NOMO-1 (cell line): Measurements from ENCODE around the gene THRB.

Source experiments
- DNase-seq, 2 experiments: peaks; one replicate each; lab custom pipeline; 2025; ENCODE audit not compliant: unreplicated experiment in 2 of 2; lab: John Stamatoyannopoulos, UW

Gene THRB

DNA sequence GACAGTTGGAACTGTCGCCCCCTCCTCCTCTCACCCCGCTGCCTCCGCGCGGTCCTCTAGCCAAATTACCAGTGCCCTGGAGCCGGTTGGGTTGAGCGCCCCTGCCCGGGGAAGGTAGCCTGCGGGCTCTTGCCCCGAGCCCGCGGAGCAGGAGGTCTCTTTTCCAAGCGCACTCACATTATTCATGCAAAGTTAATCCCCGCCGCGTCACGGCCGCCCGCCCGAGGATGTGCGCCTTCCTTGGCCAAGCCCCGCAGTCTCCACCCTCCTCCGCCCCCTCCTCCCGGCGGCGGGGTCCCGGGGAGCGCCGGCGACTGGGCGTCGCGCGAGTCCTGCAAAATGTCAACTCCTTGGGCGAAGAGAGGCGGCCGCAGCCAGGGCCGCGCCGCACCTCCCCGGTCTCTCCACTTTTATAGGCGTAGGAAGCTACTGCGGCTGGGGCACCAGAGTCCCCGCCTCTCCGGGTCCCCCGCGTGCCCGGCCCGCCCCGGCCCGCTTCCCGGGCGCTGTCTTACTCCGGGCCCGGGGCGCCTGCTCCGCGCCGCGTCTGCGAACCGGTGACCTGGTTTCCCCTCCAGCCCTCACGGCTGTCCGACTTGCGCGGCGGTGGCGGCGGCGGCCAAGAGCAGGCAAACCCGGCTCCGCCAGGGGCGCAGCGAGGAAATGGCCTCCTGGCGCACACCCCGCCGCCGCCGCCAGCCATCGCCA lies at the start of gene THRB:
Gene THRB (minus strand): TSS at position 233 of the 708 bp plus-strand sequence.
- DNase-seq, result no peak

DNA sequence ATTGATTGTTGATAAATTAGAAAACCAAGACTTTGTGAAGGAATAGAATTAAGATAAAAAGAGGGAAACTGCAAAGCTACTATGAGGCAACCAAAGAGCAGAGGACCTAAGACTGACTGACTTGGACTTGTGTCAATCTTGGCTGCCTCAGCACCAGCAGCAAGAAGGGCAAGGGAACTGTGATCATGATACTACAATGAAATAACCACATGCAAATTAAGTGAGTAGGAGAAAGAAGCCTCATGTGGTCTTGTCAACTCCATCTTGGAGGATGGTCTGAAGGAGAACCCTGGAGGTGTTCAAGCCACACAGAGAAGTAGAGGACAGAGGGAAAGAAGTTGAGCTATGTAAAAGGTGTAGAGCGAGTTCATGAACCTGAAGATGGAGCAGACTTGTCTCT lies 47.3 kb upstream of the THRB start:
- DNase-seq, result no peak

DNA sequence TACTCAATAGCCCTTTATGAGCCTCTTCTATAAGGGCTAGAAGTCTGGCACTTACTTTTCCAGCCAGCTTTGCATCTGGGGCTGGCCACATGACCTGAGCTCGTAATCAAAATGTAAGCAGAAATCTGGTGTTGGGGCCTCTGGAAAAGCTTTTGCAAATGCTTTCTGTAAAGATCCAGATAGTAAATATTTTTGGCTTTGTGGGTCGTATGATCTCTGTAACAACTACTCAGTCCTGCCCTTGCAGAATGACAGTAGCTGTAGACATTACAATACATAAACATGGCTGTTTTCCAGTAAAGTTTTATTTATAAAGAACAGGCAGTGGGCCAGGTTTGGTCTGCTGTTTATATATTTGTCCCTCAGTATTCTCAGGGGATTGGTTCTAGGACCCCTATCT lies 46.2 kb upstream of the THRB start:
- DNase-seq, result no peak

DNA sequence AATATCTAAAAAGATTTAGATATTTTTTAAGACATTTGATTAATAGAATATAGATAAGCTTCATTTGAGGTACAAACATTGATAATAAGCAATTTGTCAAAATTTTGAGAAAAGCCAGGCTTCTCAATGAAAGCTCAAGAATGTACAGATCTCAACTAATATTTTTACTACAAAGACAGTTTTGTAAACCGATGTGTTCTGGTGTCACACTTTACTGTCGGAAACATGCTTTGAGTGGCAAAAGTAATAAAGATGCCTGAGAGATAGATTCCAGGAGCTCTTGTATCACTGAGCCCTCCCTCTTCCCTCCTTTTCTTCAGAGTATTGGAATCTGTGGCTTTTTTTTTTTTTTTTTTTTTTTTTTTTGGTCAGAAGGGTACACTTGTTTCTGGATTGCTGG lies 45.0 kb upstream of the THRB start:
- DNase-seq, result no peak

DNA sequence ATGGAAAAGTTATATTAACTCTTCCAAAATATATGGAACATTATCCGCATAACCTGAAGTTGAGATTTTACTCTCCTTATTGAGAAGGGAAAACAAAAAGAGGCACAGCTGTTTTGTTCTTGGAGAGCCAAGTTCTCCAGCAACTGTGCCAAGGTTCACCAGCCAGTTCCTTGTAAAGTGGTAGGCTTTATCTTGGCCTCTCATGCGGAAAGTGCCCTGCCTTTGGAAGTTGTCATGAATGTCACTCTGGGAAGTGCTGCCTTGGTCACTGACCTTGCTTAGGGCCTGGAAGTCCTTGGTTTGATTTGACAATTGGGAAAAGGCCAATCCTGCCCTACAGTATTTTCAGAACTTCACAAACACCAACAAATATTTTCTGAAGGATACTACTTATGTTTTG lies 44.2 kb upstream of the THRB start:
- no peak for DNase-seq

DNA sequence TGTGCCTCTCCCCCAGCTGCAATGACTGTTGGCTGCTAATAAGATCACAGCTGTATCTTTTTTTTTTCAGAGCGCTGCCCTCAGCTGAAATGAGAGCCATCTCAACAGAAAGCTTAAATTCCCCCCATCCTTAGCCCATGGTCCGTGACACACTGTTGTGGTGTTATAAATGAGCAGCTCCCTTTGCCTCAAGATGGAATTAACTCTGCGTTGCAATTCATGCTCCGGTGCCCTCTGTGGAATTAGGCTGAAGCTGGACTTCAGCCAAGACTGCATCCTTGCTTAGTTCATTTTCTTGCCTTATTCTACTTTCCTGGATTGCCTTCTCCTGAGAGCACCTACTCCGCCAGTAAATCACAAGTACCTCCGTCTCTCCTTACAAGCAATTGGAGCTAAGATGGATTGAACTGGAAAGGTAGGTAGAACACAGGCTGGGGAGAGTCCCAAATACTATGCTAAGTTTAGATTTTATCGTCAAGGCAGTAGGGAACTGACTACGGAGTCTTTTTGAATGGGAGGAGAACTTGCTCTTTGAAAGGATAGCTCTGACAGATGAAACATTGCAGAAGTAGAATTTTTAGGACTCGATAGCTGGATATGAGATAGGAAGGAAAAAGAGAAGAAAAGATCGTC lies 39.0 kb upstream of the THRB start:
- no peak for DNase-seq

DNA sequence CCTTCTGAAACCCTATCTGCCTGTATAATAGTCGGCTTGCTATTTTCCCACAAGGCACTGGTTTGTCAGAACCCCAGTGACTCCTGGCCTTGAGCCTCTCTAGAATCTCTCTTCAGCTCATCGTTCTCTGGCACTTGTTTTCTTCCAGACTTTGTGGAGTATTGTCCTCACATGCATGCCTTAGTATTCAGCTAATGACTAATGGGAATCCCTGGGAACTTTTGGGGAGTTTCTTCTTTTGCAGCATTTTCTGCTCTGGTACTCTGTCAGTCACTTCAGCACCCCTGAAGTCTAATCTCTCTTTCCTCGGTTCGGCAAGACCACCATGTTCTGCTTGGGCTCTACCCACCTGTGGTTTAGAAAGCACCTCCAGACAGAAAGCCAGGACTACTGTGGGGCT lies 35.8 kb upstream of the THRB start:
- no peak for DNase-seq

DNA sequence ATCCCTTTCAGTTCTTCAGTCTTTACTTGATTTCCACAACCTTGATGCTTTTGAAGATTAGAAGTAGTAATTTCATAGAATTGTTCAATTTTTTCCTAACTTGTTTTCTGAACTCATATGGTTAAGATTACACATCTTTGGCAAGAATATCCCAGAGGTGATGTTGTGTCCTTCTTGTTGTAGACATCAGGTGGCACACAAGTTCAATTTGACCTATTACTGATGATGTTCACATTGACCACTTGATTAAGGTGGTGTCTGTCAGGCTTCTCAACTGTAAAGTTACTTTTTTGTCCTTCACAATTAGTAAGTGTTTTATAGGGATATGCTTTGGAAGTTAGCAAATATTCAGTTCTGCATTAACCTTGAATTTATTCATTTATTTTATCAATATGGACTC lies 34.6 kb upstream of the THRB start:
- no peak for DNase-seq

DNA sequence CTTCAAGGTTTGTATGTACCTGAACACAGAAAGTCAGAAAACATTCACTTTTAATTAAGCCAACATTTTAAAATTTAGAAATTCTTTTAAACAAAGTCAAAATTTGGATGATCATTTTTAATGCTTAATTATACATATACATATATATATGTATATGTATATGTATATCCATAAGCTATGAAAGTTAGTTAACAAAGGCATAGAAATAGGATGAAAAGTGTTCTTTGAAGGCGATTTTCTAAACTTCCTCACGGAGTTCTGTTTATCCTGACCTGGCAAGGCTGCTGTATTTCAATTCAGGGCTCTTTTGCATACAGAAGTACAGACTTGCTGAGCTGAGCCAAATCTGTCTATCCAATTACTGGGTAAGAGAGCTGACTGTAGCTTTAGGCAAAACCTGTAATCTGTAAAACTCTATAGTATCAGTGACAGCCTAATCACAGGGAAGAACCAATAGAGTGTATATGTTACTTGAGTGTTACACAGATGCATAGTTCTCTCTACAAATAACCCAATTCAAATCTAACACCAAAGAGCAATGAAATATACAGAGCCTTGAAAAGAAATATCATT lies 32.1 kb upstream of the THRB start:
- no peak for DNase-seq

DNA sequence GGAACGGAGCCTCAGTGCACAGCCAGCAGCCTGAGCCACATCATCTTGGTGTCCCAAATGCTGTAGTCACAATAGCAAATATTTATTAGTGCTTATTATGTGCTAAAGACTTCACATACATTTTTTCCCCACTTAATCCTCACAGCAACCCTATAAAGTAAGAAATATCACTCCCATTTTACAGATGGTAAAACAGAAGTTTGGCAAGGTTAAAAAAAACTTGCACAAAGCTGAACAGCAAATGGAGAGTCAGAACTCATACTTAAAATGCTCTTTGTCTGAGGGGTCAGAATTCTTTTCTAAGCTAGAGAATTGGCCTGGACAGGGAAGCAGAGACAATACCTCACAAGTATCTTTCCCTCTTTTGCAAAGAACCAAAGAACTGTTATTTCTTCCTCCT lies 30.9 kb upstream of the THRB start:
- no peak for DNase-seq

DNA sequence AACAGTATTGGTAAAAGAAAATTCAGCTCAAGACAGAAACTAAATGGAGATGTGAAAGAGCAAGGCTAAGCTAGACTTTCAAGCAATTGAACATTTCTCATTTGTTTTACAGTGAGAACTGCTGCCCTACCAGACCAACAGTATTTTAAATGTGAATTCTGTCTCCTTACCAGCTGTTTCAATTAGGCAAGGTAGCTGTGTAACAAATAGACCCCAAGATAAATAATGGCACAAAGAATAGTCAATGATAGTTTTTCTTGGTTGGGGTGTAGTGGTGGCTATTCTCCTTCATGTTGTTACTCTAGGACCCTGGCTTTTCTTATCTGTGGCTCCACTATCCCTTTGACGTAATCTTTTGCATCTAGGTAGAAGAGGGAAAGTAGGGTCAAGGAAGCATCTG lies 30.4 kb upstream of the THRB start:
- DNase-seq, result no peak

DNA sequence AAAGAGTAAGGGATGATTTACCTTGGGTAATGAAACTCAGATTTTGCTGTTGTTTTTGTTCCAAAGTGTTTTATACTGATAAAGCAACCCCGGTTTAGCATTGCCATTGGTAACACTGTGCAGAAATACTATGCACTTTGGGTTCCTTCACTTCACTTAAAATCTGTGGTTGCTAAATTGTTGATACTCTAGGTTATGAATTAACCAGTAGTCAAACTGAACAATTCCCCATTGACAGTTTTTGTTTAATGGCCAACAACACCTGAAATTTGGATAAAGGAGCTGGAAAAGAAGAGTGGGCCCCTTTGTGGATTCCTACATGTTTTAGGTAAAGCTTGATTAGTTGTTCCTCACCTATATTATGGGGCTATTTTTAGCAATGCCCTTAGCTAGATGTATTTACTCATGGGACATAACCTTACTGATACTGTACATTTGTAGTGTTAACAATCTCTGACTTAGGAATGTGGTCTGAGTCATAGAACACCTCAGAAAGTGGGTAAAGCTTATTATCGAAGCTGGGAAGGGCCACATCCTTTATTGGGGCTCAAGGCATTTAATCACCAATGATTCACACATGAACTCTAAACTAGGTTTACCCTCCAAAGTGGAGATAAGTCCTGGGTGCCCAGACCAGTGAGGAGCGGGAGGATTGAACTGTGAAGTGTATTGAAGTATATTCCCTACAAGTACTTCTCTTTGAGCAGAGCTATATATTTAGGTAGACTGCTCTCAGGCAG lies 29.5 kb upstream of the THRB start:
- DNase-seq, result no peak

DNA sequence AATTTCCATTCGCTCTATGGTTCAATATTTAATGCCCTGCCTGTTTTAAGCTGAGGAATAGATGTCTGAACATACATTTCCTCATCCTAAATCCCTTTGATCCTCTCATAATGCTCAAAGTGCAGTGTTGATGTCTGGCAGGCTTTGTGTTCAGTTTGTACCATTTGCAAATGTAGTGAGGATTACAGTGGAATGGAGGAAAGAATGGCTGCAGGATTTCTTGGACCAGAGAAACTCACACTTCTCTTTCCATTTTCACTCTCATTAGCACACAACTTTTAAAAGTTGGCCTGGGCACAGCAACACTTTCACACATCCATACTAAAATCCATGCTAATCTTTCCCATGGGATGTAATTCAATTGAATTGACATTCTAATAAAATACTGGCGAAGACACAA lies 28.6 kb upstream of the THRB start:
- DNase-seq, result no peak

DNA sequence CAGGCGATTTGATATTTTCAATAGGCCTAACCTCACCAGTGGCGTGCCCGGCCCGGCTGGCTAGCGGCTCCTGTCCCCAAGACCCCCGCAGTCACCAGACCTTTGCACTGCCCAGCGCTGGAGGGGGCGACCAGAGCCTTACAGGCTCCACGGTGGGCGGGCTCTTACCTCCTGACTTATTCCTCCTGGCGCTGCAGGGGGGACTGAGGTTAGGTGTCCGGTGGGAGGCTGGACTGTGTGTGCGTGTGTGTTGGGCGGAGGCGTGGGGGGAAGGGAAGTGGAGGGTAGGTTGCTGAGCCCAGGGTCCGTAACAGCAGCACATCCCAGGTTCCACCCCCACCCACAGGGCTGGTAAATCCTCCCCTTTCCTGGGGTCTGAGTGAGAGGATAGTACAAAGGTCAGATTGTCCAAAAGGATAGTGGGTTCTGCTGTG lies 27.5 kb upstream of the THRB start:
- no peak for DNase-seq

DNA sequence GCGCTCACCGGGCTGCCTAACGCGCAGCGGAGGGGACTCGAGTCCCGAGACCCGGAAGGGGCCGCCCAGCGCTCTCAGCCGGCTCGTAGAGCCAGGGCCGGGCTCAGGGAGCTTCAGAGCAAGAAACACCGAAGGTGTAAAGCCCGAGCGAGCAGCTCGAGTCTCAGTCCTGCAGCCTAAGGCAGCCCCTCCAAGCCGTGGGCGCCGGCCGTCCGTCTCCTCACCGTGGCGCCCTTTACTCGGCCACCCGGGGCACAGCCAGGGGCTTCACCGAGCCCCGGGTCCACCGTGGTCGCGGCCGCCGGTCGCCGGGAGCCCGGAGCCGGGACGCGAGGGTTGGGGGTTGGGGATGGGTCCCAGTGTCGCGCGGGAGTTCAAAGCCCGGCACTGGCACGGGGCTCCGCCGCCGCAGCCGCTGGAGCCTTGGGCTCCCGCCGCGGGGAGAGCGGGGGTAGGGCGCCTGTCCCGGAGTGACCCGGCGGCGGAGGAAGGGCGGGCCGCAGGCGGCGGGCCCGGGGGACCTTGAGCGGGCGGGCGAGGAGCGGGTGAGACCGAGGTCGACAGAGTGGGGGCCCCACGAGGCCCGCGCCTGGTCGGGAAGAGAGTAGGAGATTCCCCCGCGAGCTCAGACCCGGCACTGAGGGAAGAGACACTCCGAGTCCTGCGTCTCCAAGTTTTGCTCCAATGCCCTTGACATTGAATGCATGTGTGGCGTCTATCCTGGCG lies 26.9 kb upstream of the THRB start:
- no peak for DNase-seq

DNA sequence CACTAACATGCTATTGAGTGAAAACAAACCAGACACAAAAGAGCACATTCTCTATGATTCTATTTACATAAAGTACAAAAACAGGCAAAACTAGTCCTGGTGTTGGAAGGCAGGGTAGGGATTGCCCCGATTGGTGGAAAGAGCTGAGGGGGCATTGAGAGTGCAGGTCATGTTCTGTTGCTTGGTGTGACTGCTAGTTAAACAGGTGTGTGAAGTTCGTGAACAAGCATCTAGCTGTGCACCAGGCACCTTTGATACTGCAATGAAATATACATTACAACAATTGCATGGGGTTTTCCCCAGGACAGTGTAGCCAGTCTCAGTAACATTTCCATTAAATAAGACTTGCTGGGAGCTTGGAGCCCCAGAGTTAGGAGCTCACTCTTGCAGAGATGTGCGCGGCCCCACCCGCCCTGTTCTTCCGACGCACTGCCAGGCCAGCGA lies 26.3 kb upstream of the THRB start:
- no peak for DNase-seq

DNA sequence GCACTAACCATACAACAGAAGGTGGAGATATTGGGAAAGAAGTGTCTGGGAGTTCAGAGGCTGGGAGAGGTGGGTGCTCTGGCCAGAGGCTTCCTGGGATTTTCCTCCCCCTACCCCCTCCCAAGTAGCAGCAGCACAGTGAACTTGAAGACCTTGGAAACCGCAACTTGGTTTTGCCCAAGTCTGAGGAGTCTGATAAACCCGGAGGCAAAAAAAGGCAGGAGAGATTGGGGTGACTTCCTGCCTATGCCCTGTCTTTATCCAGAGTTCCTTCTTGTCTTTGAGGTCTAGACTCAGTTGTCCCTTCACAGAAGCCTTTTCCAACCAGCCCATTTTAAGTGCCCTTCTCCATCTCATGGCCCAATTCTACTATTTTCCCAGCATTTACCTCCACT lies 25.4 kb upstream of the THRB start:
- no peak for DNase-seq

DNA sequence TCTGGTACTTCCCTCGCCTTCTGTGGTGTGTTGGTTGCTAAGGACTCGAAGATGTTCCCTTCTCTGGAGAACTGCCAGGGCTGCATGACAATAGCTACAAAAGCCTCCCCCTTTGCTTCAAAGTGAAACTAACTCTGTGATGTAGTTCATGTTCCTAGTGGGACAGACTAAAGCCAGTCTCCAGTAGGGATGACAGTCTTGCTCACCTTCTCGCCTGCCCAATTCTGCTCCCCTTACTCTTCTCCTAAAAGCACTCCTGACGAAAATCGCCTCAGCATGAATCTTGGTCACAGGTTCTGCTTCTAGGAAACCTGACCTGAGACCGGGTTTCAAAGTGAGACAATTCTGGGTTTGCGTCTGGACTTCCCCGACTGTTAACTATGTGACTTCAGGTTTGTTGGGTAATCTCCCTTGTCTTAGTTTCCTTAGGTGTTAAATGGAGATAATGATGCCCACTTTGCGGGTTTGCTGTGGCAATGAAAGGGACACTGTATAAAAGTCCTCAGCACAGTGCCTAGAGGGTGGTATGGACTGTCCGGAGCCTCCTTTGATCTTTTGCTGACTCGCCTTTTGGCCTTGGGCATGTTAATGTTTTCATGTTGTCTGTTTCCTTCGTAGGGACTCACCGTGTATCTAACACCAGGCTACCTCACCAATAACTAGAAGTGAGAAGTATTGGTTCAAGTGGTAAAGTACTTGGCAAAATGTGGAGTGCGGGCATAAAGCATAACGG lies 24.9 kb upstream of the THRB start:
- DNase-seq, result no peak

DNA sequence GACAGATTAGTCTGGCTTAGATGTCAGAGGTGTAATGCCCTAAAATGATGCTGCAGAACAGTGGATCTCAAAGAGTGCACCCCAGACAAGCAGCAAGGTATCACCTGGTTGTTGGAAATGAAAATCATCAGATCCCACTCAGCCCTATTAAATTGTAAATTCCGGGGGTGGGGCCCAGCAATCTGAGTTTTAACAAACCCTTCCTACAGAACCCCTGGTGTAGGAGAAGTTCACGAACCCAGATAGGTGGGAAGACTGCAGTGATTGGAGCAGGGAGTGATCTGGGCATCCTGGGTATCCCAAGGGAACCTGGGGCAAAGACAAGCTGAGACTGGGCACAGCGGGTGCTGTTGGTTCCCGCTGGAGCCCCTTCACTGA lies 24.3 kb upstream of the THRB start:
- no peak for DNase-seq

DNA sequence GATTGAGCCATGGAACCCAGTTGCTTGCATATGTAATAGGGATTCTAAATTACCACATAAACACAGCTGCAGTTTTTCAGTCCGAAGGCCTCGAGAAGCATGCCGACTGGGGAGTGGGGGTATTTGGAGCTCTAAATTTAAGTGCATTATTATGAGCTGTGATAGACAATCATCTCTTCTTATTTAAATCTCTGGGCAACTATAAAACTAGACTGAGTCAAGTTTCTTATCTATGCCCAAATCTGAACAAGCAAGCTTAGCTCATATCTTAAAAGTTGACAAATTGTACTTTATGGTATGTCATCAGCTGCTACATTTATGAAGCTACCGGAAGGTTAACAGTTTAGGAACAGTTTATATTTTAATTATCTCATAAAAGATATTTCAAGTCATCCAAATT lies 19.5 kb upstream of the THRB start:
- no peak for DNase-seq
